Measurements from ENCODE around the gene NCBP3.

DNA sequence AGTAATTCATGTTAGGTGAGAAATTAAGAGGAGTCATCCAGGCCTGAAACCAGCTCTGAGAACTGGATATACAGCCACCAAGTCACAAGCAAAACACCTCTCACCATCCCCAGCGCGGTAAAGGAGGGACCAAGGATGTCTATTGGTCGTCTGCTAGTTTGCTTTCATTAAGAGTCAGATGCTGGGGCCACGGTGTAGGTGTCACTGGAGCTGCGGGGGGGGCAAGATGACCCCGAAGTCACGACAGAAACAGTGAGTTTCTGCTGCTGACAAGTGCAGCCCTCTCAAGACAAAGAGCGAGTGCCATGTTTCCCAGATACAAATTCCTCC, 790 bp downstream of the NCBP3 start:
- TF ChIP-seq, protein P1, sequence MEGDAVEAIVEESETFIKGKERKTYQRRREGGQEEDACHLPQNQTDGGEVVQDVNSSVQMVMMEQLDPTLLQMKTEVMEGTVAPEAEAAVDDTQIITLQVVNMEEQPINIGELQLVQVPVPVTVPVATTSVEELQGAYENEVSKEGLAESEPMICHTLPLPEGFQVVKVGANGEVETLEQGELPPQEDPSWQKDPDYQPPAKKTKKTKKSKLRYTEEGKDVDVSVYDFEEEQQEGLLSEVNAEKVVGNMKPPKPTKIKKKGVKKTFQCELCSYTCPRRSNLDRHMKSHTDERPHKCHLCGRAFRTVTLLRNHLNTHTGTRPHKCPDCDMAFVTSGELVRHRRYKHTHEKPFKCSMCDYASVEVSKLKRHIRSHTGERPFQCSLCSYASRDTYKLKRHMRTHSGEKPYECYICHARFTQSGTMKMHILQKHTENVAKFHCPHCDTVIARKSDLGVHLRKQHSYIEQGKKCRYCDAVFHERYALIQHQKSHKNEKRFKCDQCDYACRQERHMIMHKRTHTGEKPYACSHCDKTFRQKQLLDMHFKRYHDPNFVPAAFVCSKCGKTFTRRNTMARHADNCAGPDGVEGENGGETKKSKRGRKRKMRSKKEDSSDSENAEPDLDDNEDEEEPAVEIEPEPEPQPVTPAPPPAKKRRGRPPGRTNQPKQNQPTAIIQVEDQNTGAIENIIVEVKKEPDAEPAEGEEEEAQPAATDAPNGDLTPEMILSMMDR (IDR thresholded peaks at IDR 0.05; ENCODE audit: low read length) = no peak
- no peak for TF ChIP-seq EZH2phosphoT487 (IDR thresholded peaks at IDR 0.05; ENCODE audit: low read length)

All from MM.1S (cell line).